Measurements from ENCODE around the gene GAS1.
A peak's percentile ranks its signal among the peaks of the same experiment; 100 is the strongest.

Gene GAS1

DNA sequence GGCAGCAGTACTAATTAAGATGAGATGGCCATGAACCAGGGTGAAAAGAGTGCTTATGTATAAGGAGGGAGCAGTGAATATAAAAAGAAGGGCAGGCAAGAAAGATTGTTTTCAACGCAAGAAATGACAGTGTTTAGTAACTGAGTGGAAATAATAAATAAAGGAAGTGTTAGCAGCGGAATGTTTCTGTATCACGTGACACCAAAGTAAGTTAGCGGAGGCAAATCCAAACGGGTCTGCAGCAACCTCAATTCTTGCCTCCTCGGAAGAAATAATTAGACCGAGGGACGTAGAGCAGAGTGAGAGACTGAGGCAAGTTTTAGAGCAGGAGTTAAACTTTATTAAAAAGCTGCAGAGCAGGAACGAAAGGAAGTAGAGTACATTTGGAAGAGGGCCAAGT, 15.4 kb upstream of the GAS1 start:
- DNase-seq (ENCODE audit: low read depth), result no peak

DNA sequence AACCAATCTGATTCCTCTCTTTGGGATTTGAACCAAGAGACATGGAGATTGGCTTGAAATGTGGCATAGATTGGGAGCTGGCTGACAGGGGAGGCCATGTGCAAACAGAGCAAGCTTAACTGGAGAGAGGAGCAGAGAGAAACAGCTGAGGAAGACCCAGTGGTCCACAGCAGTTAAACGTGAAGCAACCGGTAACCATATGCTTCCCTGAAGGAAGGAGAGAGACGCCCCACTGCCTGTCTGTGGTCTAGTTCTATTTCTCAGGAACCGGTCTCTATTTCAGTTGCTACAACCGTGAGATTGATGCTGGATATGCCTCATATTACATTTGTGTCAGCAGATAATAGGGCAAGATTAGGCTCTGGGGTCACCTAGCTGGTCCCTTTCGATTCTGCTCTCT, 13.6 kb upstream of the GAS1 start:
- DNase-seq (ENCODE audit: low read depth), result no peak

DNA sequence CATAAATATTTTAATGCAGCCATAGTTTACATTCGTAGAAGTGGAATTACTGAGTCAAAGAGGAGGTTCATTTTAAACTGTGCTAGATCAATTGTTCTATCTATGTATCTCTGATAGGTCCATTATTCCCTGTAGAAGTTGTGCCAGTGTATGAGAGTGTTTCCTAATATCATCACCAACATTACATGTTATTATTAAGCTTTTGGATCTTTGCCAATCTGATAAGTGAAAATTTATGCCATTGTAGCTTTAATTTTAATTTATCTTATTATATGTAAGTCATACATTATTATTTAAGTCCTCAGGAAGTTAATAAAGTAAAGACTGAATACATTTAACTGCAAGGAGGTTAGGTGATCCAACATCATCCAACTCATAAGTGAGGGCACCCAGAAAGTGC, 10.9 kb upstream of the GAS1 start:
- DNase-seq (ENCODE audit: low read depth), result no peak

DNA sequence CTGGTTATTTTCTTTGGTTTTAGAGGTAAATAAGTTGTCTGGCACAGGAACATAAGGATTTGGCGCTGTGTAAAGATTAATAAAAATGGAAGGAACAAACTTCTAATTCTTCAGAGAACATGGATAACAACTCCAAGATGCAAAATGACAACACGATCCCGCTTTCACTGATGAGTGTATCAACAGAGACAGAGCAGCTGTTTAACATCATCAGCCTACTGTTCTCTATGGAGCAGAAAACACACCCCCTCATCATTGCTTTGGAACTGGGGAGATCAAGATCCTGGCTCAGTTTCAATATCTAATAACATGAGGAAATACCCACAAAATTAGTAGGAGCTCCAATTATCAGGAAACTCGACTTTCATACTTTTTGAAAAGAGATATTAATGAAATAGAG, 8.3 kb upstream of the GAS1 start:
- DNase-seq (ENCODE audit: low read depth), result no peak

DNA sequence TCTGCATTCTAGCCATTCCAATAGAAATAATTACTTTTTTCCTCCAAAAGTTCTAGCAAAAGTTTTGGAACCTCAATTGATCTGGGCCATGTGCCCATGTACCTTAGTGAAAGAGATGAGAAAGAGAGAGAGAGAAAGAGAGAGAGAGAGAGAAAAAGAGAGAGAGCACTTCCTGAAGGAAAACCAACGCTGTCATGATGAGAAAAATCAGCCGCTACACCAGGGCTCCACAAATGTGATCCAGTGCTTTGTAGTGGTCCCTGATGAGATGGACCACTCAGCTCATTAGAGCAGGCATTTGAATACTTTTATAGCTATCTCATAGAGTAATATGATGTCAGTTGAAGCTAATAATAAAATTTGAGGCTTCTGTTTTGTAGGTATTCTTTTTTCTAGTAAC, 7.7 kb upstream of the GAS1 start:
- DNase-seq (ENCODE audit: low read depth), result no peak

DNA sequence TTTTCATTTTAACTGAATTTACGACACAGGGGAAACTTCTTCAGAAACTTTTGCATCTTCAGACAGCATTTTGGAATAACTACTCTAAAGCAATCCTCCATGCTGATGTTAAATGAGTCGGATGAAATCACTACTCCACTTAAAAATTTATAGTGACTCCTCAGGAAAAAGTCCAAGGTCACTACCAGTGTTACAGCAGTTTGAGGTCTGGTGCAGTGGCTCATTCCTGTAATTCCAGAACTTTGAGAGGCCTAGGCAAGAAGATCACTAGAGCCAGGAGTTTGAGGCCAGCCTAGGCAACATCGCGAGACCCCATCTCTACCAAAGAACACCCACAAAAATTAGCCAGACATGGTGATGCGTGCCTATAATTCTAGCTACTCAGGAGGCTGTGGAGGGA, 5.9 kb upstream of the GAS1 start:
- no peak for DNase-seq (ENCODE audit: low read depth)

DNA sequence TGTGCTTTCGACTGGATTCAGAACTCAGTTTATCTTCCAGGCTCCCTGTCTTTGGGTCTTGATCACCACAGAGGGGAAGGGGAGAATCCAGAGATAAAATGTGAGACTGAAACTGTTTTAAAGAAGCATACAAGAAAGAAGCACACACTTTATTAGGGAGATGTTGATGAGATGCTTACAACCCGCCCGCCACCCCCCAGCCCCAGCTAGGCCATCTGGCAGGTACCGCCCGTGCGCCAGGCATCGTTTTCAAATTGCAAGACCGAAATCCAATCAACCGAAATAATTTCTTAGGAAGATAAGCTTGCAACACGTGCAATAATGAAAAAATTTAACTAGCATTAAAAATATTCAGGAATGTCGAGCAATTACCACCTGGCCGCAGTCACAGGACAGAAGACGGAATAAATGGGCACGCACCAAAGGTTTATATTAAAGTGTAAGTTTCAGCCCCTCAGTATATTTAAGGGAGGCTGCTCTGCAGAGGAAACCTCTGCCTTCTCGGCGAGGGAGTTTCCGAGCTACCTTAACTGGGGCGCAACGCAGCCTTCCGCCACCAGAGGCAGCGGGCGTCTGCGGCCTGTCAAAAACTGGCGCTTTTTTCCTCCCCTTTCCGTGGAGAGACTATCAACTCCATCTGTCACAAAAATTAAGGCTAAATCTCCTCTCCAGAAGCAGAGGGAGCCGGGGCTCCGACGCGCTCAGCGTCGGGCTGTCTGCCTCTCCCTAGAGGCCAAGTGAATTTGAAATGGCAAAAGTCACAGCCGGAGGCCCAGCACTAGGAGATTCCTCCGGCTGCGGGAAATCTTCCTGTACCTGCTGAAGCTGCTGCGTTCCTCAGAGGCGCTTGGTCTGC, 996 bp upstream of the GAS1 start:
- peak; percentile 62 for DNase-seq (ENCODE audit: low read depth)

DNA sequence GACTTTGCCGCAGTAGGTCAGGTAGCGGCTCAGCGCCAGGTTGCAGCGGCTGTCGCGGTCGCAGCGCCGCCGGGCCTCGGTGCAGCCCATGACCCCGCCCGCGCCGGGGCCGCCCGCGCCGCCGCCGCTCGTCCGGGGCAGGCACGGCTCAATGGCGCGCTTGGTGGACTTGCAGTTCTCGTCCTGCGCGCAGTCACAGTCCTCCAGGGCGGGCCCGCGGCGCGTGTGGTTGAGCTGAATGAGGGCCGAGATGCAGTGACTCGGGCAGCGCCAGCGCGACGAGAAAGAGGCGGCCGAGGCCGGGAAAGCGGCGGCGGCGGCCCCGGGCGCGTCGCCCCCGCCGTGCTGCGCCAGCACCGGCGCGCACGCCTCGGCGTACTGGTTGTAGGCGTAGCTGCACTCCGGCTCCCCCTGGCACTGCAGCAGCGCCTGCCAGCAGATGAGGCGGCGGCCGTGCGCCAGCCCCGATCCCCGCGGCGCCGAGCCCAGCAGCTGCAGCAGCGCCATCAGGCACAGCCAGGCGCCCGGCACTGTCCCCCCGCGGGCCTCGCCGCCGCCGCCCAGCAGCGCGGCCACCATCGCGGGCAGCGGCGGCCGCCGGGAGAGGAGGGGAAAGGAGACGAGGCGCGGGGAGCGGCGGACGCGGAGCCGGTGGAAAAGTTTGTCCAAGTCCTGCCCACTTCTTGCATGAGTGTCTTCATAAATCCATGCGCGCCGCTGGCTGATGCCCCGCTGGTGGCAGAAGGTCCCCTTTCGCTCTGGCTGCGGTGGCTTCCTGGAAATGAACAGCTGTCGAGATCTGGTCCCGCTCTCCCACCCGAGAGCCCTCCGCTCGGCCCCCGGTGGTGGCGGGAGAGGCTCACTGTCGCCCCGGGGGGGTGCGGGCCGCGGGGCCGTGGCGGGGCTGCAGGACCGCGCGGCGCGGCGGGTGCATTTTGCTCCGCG, 833 bp downstream of the GAS1 start:
- peak; percentile 46 for DNase-seq (ENCODE audit: low read depth)

DNA sequence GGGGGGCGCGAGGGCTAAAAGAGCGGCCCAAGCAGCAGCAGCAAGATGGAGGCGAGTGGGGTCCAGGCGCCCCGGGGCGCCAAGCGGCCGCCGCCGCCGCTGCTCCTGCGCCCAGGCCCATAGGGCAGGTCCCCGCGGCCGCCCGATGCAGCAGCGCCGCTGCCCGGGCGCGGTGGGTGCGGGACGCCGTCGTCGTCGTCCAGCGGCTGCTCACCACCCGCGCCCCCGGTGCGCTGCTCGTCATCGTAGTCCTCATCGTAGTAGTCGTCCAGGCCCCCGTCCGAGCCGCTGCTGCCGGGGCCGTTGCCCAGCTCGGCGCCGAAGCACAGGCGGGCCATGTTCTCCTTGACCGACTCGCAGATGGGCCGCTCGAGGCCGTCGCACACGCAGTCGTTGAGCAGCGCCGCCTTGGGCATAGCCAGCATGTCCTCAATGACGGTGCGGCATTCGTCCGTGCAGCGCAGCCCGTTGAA, 1.5 kb downstream of the GAS1 start:
- no peak for DNase-seq (ENCODE audit: low read depth)

DNA sequence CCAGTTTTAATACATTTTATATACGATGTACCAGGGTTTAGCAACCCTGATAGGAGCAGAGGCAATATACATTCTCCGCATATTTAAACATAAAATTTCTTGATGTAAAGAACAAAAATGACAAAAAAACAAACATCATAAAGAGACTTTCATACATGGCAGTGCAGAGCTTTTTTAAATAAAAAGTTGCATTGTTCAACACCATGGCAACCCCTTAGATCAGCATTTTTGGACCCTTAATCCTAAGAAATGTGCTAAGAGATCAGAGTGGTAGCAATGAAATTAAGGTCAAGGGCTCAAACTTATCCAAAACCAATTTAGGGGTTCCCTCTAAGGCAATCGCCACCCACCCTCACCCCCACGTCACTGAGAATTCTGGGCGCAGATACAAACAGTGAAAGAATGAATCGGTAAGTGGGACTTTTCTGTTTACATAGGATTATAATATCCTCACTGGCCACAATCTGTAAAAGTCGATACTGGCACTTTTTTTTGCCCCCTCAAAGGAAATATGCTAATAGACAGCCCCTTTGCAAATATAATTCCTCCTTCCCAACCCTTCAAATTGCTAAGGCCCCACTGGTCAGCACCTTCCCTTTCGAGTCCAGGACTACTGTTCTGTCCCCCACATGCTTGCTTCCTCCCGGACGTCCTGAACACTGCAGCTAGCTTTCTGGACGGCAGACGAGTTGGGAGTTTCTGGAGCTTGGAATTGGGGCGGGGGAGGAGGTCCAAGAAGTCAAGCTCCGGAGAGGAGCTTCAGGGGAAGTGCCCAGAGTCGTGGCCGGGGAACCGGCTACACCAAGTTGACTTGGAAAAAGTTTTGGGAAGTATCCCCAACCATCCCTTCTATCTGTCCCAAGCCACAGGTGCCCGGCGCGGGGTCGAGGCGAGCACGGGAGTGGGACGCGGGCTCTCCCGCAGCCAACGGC, 2.2 kb downstream of the GAS1 start:
- no peak for DNase-seq (ENCODE audit: low read depth)

DNA sequence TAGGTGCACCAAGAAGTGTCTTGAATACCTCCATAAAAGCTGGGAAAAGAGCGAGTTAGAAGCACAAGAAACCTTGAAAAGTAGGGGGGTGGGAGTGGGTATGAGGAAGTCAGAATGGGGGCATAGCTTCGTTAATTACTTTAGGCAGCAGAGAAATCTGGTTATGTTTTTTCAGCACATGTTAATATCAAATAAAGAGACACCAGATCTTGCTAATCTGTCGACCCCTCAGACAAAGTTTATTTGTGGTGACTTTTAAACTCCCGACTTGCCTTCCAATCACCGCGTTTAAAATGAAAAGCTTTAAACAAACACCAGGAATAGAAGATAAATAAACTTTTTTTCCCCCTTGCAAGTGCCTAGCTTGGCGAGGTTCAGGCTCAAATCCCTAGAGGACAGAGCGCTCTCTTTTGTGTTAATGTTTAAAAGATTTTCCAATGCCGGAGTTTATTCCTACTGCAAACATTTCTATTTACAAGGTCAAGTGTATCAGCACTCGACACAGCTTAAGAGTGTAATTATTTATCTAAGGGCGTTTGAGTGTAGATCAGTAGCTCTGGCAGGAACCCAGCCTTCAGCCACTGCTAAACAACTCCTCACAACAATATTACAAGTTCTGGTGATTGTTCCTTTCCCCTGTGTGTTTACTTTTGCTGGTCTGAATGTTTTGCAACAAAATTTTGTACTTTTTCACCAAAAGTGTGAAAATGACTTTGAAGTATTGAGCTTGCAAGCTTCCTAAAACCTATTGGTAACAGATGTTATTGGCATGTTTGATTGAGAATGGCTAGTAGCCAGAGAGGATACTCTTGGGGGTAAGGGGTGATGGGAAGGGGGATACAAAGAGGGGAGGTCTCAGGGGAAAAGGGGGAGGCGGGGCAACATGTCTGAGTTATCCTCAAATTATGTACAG, 3.8 kb downstream of the GAS1 start:
- no peak for DNase-seq (ENCODE audit: low read depth)

DNA sequence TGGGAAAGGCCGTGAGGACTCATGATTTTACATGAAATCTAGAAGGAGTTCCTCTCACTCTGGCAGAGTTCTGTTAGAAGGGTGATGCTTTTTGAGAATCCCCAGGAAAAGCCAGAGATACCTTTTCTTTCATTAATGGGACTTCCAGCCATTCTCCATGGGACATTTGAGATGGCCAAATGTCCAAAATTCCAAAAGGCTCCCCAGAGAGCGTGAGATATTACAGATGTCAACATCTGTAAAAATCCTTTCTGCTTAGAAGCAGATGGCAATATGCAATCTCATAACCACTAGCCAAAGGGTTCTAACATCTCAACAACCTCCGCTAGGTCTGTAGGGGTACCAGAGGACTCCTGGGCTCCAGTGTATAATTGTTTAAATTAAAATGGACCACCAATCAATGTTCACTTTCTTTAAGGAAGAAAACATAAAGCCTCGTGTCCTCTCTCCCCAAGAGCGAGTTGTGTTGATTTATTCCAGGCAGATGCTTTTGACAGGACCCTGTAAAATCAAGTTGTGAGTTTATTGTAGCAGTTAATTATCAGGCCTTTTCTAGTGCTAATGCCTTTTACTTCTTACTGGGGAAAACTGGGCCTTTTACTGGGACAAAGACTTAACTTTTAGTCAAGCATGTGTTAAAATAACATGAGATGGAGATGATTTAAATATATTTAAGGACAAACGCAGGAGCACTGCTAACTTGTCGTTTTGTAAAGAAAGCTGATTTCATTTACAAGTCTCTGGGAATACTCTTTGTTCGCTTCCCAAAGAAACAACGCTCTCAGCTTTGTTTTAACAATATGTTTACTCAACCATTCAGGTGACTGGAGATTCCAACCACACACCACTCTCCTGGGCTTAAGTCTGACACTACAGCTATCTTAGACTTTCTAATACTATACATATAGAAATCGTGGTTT, 4.8 kb downstream of the GAS1 start:
- no peak for DNase-seq (ENCODE audit: low read depth)

DNA sequence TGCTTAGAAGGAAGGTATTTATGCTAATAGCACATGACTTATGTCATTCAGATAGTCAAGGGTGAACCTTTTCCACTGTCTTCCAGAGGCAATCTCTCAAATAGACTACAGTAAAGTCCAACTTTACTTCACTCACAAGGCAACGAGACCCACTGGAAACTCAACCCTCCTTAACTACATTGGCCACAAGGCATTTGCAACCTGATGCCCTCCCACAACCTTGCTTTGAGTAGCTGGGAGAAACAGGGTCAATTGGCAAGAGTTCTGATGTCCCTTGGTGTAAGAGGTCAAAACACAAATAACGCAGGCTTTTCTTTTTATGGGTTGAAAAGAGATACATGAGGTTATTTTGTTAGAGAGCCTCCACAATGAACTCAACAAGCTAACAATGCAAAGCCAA, 6.1 kb downstream of the GAS1 start:
- no peak for DNase-seq (ENCODE audit: low read depth)

DNA sequence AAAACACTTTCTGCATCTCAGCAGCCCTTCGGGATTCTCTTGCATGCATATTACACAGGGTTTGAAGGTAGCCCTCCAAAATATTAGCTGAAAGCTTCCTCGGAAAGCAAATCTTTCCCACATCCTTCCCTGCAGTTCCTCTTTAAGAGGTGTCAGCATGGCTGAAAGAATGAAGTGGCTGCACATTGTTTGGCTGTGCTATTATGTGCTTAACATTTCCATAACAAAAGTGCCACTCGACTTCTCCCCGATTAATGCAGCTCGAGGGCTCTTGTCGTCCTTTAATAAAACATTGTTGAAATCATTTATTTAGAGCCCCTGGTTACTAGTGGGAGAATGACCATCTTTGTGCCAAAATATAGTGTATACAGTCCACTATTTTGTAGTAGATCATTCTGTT, 6.5 kb downstream of the GAS1 start:
- DNase-seq (ENCODE audit: low read depth), result no peak

DNA sequence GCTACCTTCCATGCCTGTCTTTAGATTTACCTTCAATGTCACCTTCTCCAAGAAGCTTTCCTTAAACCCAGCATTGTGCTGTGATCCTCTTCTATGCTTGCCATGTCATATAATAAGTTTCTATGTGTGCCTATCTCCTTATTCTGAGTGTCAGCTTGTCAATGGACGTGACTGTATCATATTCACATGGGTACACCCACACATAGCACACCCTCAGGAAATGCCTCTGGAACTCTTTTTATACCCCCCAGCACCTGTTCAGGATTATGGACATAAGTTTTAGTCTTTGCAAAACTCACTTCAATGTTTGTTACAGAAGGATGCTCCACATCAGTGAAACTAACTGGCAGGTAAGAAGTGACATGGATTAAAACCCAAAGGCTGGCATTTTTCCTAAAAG, 7.4 kb downstream of the GAS1 start:
- DNase-seq (ENCODE audit: low read depth), result no peak

DNA sequence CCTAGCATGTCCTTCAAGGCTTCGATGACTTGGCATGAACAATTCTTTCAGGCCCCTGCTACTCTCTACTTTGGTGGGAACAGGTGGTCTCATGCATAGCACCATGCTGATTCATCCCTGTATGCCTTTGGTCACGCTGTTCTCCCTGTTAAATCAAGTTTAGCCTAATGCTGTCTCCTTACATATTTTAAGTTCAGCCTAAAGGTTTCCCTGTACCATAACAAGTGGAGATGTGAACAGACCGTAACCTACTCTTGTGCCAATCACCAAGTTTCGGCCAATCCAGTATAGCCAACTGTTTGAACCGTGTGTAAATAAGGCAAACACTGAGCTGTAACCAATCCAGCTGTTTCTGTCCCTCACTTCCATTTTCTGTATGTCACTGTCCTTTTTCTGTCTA, 8.0 kb downstream of the GAS1 start:
- DNase-seq (ENCODE audit: low read depth), result no peak

DNA sequence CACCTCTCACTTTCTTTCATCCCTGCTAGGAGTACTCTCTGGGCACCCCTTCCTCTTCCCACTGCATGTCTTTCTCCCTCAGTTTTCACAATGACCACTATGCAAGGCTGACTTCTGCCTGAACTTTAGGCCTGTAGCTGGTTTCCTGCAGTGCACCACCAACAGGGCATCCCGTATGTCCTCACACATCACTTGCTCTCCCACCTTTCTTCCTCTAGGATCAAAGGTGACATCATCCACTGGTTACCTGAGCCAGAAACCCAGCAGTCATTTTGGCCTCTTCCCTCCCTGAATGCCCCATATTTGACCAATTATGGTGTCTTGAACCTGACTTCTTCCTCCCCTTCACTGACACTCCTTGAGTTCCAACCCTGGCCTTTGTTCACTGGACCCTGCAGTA, 8.5 kb downstream of the GAS1 start:
- DNase-seq (ENCODE audit: low read depth), result no peak

DNA sequence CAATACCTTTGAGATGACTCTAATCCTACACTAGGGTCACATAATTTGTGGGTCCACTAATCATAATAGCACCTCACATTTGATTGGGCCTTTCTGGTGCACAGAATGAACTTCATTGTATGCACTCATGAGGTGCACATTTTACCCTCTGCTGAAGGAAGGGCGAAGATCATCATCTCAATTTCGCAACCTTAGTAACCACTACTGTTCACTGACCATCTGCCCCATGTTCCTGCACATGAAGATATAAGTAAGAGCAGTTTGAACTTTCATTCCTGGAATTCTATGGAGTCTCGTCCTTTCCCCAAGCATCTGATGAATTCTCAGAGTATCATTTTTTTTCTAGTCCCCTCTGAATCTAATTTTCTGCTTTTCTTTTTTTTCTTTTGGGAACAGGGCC, 21.2 kb downstream of the GAS1 start:
- no peak for DNase-seq (ENCODE audit: low read depth)

DNA sequence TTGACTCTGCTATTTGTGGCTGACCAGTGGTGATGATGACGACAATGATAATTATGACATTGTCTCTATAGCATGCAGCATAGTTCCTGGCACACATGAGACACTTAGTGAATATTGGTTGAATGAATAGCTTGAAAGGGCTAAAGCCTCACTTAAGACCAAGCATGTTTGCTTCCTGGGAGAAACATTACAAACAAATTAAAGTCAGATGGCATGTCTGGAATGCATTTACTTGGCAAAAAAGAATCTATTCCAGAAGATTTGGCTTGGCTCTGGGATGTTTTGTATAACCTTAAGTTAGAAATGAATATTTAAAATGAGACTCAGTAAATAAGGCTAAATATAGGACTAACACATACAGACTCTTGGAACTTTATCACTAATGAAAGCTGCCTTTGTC, 21.6 kb downstream of the GAS1 start:
- DNase-seq (ENCODE audit: low read depth), result no peak

DNA sequence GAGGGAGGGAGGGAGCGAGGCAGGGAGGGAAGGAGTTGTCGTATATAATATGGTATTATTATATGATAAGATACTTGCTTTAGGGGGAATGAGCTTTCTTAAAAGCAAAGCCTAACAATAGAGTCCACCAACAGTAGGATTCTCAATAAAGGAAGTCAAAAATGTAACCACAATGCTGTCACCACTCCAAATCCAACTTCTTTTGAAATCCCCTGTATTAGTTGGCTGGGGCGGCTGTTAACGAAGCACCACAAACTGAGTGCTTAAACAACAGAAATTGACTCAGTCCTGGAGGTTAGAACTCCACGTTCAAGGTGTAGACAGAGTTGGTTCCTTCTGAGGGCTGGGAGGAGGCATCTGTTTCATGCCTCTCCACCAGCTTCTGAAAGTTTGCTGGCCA, 23.1 kb downstream of the GAS1 start:
- DNase-seq (ENCODE audit: low read depth), result no peak

Data from activated T-cell treated with anti-CD3 and anti-CD28 coated beads for 1 hour (primary cell).